HG02678 (cell line): ENCODE results near the gene C2CD3.
A peak's percentile ranks its signal among the peaks of the same experiment; 100 is the strongest.

Source experiments
- ATAC-seq: cut with Tn5 transposase; IDR thresholded peaks from one replicate; pipeline ENCODE4 v1.9.1; 2021; ENCODE audit warnings: mild to moderate bottlenecking, moderate library complexity; ENCODE audit not compliant: unreplicated experiment

C2CD3 gene

DNA sequence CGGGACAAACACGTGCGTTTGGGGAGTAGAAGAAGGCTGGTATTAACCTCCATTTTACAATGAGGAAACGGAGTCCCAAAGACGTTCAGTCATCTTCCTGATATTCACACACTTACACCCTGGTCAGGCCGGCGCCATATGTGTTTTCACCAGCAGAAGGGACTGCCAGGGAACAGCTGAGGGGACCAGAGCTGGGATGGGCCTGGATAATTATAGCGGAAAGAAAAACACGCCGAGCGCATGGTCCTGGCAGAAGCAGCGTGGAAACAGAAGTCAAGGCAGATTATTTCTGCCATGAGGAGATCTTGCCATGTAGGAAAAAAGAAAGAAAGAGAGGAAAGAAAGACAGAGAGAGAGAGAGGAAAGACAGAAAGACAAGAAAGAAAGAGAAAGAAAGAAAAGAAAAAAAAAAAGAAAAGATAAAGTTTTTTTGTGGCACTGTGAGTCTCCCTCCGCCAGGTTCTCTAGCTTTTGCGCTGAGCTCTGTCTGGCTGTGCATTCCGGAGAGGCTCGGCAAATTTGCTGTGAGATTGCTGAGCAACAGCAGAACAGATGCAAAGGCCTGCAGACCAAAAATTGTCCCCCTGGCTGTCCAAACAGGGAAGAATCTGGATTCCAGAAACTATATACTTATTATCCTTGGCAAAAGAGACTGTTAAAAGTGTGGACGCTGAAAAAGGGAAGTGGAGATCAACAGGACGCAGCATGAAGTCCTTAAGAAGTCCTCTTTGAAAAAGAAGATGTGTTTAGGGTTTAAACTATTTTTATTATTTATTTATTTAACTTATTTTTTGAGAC lies 186.9 kb downstream of the C2CD3 start:
- no peak for ATAC-seq

DNA sequence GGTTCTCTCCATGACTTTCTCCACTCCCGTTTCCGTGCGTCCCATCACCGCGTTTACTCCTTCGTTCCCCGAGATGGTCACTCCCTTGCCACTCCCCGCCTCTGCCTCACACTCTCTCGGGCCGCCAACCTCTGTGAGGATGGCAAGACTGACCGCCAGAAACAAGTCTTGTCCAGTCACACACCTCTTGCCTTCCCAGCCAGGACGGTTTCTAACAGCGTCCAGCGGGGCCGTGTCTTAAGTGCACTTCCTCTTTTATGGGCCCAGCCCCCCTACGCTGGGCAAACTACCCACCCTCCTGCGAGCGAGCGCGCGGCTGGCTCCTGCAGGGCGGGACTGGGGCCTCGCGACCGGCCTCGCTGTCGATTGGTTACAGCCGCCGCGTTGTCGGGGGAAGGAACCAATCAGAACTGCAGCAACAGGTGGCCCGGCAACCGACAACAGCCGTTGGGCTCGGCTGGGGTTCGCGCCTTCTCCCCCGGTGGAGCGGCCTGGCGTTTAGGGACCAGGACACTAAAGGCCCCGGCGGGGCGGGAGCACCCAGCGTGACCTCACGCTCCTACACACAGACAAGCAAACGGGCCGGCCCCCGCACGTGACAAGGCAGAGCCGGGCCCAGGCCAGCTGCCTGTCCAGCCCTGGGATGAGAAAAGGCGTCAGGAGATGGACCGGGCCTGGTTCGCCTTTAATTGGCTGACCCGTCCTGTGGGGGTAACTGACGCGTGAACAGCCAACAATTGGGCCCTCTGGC lies 187.6 kb downstream of the C2CD3 start:
- peak; percentile 79 for ATAC-seq

DNA sequence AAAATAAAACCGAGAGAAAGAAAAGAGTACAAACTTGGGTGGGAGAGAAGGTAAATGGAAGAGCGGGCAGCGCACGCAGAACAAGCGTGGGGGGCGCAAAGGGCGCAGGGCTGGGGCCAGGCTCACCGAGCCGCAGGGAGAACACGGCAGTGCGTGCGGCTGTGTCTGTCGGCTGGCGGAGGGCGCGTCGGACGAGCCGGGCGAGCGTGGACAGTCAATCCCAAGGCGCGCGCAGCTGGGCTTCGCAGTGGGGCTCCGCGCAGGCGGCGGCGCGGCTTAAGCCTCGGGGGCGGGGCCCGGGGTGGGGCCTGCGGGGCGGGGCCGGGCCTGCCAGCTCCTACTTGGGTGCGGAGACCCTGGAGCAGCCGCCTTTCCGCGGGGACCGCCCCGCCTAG lies 188.2 kb downstream of the C2CD3 start, which contains the start of gene UCP2:
Gene UCP2, minus strand, starts transcription at position 249 of the 395 bp plus-strand sequence. CDS start 4,465 bp downstream, outside the sequence.
- ATAC-seq = peak; percentile 50

DNA sequence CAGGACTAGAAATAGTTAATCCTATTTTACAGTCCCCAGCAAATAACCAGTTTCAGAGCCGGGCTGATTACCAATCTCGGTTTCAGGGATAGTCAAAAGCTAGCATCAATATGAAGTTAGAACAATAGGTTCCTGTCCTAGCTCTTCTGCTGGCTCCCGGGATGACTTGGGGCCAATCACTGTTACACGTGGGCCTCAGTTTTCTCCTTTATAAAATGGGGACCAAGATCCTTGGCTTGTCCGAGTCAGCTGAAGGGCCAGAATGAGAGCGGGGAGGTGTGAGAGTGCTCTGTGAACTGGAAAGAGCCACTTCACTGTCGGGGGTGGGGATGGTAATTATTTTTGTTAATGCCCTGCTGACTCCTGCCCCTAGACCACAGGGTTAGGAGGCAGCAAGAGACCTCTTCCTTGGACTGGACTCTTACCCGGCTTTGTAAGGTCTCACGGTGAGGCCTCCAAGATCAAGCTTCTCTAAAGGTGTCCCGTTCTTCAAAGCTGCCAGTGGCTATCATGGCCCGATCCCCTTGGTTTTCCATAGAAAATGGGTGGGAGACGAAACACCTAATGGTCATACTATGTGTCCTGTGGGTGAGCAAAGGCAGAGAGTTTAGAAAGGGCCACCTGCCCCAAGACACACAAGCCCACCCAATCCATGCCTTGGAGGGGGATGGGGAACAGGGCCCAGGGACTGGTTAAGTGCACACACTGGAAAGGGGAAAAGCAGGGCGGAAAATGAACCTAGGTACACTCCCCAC lies 189.6 kb downstream of the C2CD3 start:
- ATAC-seq = no peak

DNA sequence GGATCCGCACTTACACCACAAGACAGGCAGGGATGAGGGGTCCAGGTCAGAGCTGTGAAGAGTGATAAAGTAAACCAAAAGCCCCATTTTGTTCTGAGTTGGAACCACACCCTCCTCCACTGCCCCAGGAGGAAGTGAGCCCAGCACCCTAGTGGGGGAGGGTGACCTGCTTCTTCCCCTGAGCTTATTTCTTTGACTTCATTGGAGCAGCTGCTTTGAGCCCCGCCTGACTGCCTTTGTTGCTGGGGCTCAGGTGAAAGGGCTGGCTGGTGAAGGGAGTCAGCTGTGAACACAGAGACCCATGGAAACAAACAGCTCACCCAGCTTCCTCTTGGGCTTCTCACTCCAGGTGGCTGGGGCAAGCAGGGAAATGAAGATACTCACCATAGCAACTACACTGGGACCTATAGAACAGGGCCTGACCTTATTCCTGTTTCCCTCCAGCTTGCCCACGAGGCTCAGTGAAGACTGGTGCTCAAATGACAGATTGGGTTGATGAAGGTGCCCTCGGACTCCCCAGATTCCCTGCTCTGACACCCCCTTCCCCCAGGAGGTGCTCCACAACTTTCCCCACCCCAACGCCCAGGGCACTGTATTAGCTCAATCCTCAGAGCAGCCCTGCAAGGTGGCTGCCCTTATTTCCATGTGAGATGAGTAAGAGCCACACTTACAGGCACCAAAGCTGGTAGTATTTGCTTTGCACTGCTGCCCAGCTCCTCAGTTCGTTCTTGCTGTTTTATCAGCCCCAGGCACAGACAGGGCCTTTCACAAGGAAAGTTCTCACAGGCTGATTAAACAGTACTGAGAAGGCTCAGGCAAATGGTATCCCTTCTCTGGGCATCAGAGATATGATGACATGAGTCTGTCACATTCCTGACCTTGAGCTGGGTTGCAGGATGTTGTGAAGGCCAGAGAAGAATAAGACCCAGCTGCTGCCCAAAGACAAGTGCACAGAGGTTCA lies 190.5 kb downstream of the C2CD3 start:
- peak; percentile 44 for ATAC-seq

DNA sequence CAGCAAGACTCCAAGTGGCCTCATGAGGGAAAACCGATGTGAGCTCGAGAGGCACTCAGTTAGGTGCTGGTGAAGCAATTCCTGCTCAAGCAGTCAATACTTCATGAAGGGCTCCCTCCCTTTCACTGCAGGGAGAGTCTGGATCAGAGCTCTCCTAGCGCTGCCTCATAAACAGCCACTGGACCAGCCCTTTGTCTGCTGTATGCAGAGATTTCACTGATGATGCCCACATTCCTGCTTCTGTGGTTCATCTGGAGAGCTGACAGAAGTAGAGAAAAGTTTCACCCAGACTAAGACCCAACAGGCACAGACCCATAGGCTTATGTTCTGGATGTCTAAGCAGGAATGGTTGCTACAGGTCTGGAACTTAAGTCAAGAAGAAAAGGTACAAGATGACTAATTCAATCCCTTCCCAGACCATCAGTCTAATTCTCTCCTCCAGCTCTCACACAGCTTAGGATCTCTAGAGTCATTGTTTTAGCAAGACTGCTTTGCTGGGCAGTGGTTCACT lies 192.2 kb downstream of the C2CD3 start:
- ATAC-seq = no peak

DNA sequence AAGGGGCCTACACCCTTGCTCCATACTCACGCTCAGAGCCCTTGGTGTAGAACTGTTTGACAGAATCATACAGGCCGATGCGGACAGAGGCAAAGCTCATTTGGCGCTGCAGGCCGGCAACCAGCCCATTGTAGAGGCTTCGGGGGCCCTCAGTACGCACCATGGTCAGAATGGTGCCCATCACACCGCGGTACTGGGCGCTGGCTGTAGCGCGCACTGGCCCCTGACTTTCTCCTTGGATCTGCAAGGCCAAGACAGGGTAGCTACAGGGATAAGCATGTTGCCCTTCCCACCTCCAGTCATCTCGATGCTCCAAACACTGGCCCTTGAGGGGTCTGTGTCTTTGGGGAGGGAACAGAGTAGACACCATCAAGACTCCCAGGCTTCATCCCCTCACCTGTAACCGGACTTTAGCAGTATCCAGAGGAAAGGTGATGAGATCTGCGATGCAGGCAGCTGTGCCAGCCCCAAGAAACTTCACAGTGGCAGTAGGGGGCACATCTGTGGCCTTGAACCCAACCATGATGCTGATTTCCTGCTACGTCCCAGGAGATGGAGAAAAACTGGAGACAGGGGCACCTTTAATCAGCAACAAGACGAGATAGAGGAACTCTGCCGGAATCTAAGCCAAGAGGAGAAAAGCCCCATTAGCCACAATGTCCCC lies 192.8 kb downstream of the C2CD3 start:
- no peak for ATAC-seq

DNA sequence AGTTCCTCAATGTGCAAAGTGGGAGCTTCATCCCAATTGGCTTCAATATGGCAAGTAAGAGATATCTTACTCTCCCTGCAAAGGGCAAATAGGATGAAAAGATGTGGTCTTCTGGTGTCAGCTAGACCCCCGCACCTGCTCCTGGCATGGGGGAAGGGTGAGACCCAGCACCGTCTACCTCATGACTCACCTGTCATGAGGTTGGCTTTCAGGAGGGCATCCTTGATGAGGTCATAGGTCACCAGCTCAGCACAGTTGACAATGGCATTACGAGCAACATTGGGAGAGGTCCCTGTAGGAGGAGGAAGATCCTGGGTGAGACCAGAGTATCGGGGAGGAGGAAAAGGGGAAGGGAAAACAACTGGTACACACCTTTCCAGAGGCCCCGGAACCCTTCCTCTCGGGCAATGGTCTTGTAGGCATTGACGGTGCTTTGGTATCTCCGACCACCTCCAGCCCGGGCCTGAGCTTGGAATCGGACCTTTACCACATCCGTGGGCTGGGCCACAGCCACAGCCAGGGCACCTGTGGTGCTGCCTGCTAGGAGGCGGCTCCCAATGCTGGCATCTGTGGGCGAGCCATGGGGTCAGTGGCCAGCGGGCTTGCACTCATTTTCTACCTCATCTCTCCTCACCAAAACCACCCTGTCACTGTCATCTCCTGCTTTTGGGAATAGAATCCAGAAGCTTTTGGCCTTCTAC lies 194.2 kb downstream of the C2CD3 start:
- no peak for ATAC-seq

DNA sequence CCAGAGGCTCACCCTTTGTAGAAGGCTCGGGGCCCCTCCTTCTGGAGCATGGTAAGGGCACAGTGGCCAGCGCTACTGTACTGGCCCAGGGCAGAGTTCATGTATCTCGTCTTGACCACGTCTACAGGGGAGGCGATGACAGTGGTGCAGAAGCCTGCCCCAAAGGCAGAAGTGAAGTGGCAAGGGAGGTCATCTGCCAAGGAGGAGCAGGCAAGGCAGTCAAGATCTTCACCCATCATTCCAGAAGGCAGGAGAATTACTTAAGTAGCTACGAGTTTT lies 195.4 kb downstream of the C2CD3 start:
- no peak for ATAC-seq

DNA sequence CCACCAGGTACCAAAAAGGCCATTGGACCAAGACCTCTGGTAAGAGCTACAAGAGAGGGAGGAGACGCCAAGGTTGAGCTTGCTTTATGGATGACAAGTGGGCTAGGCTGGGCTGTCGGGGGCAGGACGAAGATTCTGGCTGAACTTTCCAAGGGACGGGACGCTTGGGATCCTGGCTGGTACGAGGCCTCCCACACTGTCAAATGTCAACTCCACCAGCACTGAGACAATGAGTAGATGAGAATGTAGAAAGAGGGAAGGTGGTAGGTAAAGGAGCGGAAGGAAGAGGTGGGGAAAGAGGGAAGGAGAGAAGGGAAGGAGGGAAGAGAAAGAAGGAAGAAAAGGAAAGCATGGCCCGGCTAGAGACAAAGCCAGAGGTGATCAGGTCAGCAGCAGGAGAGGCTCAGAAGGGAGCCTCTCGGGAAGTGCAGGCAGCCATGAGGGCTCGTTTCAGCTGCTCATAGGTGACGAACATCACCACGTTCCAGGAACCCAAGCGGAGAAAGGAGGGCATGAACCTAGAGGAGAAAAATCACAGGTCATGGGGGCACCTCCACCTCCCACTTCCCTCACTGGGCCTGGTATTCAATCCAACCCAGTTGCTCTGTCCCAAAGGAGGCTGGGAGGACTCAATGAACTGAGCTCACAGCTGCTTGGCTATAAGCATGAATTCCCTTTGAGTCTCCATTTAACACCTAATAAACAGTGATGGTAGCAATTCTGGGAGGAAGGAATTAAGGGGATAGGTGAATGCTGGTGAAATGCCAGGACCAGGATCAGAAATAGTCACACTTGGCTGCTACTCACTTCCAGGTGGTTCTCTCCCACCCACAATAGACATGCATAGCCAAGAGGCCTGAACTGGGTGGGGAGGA lies 196.0 kb downstream of the C2CD3 start:
- ATAC-seq = no peak

DNA sequence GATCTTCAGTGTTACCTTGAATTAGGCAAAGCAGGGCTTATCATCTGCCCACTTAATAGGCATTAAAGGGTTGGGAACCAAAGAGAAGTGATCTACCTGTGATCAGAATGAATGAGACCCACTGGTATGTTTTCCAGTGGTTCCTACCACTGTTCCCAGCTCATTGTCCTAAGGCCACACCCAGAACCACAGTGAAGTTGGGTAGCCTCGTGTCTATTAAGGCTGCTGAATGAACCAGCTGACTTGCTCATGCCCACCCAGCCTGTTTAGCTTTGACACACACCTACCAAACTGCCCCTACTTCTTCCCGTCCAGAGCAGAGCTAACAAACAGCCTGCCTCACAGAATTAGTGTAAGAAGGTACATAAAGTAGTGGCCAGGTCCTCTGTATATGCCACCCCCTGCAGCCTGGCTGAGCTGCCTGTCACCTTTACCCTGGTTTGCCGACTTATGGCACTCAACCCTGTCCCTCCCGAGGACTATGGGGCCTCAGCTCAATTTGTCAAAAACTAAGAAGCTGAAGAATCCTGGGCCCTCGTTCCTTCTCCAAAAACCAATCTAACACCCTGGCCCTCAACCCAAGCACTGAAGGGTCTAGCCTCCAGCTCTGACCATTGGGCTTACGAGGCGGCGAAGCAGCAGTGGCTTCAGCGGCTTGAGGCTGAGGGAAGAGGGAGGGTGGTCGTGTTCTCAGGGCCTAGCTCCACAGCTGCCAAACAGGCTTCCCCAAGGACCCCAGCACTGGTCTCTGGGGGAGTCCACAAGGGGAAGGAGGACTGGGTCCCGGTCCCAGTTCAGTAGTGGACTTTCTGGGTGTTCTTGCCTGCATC lies 198.0 kb downstream of the C2CD3 start:
- ATAC-seq = no peak

DNA sequence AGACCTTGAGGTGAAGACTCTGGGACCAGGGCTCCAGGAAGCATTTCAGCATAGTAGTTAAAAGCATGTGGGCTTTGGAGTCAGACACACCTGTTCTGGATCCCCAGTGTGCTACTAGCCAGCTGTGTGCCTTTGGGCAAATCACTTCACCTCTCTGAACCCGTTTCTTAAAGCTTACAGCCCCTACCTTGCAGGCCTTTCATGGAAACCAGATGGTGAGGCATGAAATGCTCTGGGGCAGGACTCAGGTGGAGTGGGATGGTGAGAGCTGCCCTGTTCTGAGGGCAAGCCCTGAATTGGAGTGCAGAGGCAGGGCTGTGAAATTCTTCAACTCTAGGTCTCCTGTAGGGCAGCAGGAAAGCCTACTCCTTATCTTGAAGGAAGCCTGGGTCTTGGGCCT lies 198.6 kb downstream of the C2CD3 start:
- no peak for ATAC-seq

DNA sequence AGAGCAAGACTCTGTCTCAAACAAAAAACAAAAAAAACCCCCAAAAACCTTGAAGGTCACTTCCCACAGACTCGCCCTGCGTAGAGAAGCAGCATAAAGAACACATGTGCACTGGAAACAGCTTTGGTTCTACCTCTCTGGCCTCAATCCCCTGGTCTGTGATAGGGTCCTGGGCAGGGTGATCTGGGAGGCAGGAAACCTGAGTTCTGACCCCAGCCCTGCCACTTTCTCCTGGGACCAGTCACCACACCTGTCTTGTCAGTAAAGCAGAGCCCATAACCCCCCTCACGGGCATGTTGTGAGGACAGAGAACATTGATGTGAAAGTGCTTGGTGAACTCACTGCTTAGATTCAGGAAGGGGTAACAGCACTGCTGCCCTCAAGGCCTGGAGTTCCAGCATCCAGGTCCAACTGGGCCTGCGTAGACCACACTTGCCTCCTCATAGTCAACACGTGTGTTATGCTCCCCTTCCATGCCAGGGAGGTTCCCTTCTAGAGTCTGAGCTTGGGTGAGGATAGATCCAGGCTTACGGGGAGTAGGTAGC lies 199.6 kb downstream of the C2CD3 start:
- ATAC-seq = no peak

DNA sequence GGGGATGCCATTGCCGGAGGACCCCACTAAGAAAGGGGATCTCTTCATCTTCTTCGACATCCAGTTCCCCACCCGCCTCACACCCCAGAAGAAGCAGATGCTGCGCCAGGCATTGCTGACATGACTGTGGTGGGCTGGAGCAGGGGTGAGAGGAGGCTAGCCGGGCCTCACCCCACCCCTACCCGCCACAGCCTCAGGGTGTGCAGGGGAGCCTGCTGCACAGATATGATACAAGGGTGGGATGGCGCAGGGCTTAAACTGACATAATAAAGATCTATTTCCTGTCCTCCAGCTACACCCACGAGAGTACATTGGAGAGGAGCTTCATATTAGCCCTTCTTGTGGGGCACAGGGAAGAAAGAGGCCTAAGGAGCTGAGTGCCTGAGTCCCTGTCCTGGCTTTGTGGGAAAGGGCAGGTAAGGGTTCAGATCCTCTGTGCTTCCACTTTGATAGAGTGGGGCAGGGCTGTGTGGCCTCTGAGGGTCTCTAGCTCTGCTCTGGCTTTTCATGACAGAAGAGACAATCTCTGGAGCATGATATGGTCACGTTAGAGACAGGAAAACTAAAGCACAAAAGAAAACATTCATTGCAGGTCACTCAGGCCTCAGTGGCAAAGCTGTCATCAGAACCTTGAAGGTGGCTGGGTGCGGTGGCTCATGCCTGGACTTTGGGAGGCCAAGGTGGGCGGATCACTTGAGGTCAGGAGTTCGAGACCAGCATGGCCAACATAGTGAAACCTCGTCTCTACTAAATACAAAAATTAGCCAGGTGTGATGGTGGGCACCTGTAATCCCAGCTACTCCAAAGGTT lies 200.6 kb downstream of the C2CD3 start:
- ATAC-seq = no peak

DNA sequence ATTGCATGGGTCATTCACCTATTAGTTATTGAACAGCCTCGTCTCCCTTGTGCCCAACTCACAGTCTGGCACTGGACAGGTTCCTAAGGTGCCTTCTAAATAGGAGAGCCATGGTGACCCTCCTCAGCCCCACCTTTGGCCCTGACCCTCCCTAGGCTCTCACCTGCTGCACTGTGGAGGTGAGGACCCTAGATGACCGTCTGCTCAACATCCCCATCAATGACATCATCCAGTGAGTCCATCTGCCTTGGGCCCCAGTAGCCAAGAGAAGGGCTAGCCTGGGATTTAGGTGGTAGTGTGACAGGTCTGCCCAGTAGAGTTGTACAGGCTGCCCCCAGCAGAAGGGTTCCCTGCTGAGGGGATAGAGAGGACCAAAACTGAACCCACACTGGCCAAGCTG lies 201.7 kb downstream of the C2CD3 start:
- no peak for ATAC-seq

DNA sequence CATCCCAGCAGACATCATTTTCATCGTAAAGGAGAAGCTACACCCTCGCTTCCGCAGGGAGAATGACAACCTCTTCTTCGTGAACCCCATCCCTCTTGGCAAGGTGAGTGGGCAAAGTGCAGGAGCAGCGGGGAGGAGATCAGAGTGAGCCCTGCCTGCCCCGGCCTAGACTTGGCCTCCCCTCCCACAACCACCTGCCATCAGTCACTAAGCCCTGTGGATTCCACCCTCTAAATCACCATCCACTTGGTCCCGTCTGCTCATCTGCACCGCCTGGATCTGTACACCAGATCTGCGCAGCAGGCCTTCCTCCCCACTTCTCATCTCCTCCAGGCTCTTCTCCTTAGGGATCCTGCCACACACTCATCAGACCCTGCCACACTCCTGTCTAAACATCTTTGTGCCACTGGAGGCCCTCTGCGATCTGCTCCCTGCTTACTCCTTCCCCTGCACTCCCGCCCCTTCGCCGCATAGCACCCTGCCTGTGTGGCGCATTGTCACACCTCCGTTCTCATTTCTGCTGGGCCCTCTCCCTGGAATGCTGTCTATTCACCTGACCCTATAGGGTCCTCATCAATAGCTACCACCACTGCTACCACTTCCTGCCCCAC lies 202.3 kb downstream of the C2CD3 start:
- ATAC-seq = no peak
